Suprapubic skin (tissue), 4 donors: ENCODE data around the gene ATP5MC2.
"Not testable (repeated sequence)": the region's sequence is repeated elsewhere in the genome, so short reads cannot be mapped to it uniquely, and the experiment has no call there.

Experiments used
- EP300 ChIP-seq: sonication (generic); formaldehyde crosslinking; IDR thresholded peaks from one replicate; pipeline ENCODE4 v1.6.1; 2017; ENCODE audit warnings: antibody characterized with exemption
- POLR2A ChIP-seq, 2 donors: fragments of 450-650 bp; IDR thresholded peaks; one replicate each; pipeline ENCODE4 v1.6.1; 2017; ENCODE audit warnings: antibody characterized with exemption in 2 of 2, mild to moderate bottlenecking in 2 of 2, moderate library complexity in 2 of 2
- POLR2AphosphoS5 ChIP-seq, 3 donors: sonication (generic); formaldehyde crosslinking; IDR thresholded peaks; one replicate each; pipeline ENCODE4 v1.6.1; 2017; ENCODE audit warnings: antibody characterized with exemption in 3 of 3
- TF ChIP-seq, protein P1 (sequence below), 2 donors: fragments of 200-600 bp in 1 of 2; fragments of 450-650 bp in 1 of 2; sonication (generic) in 1 of 2; IDR thresholded peaks; one replicate each; pipeline ENCODE4 v1.5.1; 2016 to 2019; ENCODE audit warnings: antibody characterized with exemption in 2 of 2, mild to moderate bottlenecking in 1 of 2, moderate library complexity in 1 of 2

DNA sequence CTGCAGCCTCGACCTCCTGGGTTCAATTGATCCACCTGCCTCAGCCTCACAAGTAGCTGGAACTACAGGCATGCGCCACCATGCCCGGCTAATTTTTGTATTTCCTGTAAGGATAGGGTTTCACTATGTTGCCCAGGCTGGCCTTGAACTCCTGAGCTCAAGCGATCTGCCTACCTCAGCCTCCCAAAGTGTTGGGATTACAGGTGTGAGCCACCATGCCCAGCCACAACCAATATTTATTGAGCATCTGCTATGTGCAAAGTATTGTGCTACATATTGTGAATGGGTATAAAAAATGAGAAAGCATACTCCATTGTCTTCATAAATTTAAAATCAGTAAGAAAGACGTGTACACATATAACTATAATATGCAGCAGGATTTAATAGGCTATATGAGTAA is 4.2 kb upstream of the ATP5MC2 start:
- TF ChIP-seq POLR2AphosphoS5 (IDR thresholded peaks at IDR 0.05); POLR2A (IDR thresholded peaks at IDR 0.05); EP300: not testable (repeated sequence)
- TF ChIP-seq, protein P1, sequence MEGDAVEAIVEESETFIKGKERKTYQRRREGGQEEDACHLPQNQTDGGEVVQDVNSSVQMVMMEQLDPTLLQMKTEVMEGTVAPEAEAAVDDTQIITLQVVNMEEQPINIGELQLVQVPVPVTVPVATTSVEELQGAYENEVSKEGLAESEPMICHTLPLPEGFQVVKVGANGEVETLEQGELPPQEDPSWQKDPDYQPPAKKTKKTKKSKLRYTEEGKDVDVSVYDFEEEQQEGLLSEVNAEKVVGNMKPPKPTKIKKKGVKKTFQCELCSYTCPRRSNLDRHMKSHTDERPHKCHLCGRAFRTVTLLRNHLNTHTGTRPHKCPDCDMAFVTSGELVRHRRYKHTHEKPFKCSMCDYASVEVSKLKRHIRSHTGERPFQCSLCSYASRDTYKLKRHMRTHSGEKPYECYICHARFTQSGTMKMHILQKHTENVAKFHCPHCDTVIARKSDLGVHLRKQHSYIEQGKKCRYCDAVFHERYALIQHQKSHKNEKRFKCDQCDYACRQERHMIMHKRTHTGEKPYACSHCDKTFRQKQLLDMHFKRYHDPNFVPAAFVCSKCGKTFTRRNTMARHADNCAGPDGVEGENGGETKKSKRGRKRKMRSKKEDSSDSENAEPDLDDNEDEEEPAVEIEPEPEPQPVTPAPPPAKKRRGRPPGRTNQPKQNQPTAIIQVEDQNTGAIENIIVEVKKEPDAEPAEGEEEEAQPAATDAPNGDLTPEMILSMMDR (IDR thresholded peaks at IDR 0.05), result not testable (repeated sequence)
